ENCODE data around the gene GJB6.

The GJB6 gene

DNA sequence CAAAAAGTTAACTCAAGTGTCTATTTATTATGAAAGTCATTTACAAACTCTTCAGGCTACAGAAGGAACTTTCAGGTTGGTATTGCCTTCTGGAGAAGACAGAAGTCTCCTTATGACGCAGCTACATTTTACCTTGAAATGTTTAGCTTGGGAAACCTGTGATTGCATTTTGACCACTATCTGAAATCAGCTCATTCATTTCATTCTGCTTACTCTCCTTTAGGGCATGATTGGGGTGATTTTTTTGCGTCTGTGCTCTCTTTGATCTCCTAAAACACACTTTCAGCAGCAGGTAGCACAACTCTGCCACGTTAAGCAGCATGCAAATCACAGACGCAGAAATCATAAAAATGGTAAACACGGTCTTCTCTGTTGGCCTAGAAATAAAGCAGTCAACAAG lies 9.6 kb downstream of the GJB6 start:
- DNase-seq: no peak

DNA sequence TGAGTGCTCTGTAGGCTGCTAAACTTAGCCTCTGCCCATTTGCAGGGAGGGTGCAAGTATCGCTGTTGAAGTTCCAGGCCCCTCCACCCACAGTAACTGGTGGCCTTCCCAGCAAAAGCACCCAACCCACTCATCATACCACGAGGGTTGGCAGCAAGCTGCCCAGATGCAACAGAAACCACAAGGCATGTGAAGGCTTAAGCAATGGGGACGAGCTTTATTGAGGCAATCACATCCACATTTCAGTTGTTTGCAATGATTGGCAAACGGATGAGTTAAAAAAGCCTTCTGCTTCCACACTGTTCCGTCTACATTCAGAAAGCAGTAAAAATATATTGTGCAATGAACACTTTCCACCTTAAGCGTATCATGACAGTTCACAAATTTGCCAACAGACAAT lies 10.3 kb downstream of the GJB6 start:
- DNase-seq: no peak

DNA sequence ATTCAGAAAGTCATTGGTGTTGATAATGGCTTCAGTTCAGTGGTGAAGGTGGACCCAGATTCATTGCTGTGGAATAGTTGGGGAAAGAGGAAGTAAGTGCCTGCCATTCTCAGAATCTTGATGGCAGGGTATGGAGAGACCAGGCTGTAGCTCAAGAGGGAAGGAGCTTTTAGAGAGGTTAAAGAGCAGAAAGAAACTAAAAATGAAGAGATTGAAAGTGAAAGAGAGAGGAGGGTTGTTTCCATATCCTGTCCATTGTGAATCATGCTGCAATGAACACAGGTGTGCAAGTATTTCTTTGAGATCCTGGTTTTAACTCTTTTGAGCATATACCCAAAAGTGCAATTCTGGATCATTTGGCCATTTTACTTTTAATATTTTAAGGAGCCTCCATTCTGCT lies 12.5 kb downstream of the GJB6 start:
- DNase-seq: no peak

DNA sequence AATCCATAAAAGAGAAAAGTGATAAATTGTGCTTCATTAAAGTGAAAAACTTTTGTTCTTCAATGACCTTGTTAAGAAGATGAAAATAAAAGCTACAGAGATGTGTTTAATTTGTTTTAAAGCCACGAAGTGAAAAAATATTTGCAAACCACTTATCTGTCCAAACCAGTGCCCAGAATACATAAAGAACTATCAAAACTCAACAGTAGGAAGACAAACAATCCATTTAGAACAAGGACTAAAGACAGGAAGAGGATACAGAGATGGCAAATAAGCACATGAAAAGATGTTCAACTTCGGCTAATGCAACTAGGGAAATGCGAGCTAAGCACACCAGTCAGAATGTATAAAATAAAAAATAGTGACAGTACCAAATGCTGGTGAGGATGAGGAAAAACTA lies 15.0 kb downstream of the GJB6 start:
- DNase-seq: no peak

DNA sequence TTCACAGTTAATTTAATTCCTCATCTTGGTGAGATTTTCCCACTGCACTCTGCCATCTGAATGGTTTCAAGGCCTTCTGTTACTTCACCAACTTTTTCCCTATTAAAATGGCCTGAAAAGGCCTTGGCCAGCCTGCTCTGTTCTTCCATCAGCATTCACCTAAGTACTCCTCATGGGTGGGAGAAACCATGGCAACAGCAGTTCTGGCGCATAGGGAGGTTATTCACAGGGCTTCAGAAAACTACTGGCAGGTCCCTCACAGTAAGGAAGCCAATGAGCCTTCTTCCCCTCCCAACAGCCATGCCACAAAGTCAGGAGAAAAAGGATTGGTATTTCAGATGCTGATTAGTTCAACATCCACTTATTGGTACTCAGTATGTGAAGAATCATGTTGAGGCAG lies 22.2 kb downstream of the GJB6 start:
- no peak for DNase-seq

DNA sequence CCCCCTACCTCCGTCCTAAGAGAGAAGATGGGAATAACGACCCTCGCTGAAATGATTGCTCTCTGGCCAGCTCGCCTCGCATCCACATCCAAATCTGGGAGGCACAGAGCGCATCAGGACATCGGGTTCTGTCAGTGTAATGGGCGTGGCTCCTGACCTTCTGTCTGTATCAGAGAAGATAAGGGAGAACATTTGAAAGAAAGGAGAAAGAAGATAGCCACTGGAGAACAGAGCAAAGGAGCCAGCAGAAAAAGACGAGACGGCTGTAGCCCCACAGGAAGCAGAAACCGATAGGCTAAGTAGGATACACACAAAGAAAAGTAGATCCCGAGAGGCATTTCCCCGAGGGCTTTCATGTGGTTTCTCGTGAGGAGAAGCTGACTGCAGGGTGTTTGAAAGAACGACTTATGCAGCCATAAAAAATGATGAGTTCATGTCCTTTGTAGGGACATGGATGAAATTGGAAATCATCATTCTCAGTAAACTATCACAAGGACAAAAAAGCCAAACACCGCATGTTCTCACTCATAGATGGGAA lies 25.4 kb downstream of the GJB6 start:
- no peak for DNase-seq

DNA sequence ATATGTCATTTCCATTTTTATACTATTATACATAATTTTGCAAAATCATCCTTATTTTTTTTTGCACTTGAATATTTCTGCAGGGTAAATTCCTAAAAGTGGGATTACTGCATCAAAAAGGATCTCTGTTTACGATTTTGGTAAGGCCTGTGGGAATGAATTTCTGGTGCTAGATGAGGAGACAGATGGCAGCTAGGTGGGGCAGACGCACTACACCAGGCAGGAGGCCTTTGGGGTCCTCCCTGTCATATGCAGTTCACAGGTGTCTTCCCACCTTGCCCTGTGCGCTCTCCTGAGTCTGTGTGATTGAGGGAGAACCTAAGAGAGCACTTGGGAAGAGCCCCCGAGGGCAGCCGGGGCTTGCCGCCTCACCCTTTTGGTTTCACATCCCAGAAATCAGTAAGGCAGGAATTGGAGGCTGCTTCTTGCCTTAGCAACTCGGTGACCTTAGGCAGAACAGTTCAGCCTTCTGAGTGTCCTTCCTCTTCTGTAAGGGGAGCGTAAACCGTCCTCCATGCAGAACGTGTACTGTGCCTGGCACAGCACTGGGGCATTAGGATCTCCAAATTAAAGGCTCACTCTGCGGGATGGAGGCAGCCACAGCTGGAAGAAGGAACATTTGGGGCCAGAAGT lies 25.9 kb downstream of the GJB6 start:
- no peak for DNase-seq

DNA sequence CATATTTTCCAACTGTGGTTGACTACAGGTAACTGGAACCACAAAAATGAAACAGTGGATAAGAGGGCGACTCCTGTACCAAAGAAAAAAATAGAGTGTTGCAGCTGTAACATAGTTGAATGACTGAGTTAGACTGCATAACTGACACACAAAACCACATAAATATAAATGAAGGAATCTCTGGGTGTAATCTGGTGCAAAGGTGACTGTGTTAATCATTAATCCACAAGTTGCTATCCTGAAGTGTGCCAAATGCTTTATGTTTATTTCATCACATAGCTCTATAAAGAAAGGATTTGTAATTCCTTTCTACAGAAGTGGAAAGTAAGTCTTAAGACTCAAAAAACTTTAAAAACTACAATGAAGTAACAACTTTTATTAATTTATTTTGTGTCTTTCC lies 33.3 kb downstream of the GJB6 start:
- DNase-seq: no peak

DNA sequence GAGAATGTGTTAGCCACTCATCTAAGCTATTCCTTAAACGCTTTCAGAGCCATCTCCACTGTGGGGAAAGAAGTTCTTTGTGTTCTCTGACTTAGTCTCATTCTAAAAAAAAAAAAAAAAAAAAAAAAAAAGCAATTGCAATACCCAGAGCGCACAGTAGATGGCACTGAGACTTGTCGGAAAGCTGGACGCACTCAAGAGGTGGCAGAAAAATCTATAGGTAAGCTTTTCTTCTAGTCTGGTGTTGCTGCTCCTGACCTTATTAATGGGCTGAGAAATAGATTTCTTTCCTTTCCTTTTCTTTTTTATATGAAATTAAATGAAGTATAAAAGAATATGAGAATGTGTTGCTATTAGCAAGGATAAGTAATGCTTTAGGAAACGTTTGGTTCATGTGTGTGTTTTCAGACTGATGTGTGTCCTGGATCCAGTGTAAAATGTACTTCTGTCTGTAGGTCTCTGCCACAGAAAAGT lies 34.7 kb downstream of the GJB6 start:
- no peak for DNase-seq

DNA sequence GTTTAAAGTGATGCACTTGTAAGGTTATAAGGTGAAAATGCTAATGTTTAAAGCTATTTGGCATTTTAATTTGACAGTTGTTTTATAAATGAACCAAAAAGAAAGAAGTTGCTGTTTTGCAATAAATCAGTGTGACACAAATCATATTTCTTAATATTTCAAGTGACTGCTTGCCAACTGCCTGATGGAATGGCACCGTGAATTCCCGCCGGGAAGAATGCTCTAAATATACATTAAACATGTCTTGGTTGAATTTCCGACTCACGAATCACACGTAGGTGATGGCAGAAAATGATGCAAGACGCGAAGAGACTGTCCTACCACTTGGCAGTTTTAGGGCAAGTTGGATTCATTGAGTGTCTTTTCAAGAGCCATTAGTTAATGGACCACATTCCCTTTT lies 36.3 kb downstream of the GJB6 start:
- no peak for DNase-seq

DNA sequence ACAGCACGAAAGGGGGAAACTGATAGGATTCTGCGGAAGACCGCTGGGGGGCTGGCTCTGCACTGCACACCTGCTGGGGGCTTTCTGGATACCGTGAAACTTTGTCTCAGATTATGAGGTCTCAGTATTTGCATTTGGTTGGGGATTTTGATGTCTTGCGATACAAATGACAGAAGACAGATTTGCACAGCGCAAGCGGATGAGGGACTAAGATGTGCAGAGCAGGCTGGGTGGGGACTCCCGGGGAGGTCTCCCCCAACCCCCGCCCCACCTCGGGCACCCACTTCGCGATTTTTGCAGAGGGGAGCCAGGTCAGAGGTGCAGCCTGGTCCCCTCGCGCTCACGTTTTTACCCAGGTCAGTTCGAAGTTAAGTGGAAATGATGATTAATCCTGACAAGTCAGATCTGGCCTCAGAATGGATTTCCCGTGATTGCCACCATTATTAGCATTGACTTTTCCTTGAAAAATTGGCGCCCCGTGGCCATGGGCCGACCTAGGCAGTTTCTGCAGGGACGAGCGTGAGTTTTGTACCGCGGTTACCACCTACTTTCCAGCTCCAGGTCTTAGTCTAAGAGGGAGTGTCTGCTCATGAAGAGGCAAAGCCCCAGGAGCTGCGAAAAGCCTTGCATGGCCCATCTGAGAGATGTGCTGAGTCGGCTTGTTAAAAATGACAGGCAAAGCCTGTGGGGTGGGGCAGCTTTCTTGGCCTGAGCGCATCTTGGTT lies 38.0 kb downstream of the GJB6 start:
- no peak for DNase-seq

DNA sequence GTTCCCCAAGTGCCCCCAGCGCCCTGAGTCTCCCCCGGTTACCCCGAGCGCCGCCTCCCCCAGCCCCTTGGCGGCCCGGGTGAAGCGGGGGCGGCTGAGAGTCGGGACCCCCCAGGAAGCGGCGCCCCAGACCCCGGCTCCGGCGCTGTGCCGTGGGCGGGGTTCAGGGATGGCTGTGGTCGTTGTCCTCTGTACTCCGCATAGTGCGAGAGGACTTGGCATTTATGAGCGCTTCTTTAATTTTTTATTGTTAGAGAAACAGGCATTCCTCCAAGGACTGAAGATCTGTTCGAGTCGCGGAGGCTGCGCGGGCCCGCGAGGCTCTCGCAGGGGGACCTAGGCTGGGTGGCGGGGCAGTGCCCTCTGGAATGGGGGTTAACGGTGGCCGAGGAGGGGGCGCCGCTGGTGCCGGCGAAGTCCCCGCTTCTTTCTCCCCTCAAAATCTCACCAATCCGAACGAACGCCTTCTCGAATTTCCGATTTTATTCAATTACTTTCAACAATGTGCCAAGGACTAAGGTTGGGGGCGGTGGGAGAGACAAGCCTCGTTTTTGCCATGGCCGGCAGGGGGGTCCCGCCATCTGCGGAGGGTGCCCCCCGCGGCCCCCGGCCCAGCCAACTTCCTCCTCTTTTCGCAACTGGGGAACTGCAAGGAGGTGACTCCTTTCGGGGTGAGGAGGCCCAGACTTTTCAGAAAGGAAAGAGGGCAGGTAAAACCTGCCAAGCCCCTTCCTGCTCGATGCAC lies 38.8 kb downstream of the GJB6 start:
- no peak for DNase-seq

DNA sequence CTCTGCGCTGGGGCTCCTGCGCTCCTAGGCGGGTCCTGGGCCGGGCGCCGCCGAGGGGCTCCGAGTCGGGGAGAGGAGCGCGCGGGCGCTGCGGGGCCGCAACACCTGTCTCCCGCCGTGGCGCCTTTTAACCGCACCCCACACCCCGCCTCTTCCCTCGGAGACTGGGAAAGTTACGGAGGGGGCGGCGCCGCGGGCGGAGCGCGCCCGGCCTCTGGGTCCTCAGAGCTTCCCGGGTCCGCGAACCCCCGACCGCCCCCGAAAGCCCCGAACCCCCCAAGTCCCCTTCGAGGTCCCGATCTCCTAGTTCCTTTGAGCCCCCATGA lies 39.3 kb downstream of the GJB6 start, which contains the start of gene GJB2:
Gene GJB2 (minus strand): TSS at position 103 of the 326 bp plus-strand sequence. CDS start 3,357 bp downstream, outside the sequence.
- DNase-seq: no peak

DNA sequence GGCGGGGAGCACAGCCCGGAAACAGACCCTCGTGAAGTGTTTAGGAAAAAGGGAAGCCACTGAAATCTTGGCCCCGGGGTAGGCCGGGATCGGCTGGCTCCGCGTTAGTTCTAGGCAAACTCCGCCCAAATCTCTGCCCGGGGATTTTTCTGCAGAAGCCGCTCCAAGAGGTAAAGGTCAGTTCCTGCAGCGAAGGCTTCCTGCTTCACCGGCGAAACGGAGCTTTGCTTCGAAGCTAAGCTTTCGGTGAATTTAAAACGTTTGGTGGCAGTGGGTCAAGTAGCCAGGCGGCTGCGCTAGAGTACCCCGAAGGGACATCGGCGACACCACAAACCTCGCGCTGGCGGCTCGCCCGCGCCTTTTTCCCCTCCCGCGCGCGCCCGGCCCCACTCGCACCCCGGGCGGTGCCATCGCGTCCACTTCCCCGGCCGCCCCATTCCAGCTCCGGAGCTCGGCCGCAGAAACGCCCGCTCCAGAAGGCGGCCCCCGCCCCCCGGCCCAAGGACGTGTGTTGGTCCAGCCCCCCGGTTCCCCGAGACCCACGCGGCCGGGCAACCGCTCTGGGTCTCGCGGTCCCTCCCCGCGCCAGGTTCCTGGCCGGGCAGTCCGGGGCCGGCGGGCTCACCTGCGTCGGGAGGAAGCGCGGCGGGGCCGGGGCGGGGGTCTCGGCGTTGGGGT lies 39.8 kb downstream of the GJB6 start:
- no peak for DNase-seq

DNA sequence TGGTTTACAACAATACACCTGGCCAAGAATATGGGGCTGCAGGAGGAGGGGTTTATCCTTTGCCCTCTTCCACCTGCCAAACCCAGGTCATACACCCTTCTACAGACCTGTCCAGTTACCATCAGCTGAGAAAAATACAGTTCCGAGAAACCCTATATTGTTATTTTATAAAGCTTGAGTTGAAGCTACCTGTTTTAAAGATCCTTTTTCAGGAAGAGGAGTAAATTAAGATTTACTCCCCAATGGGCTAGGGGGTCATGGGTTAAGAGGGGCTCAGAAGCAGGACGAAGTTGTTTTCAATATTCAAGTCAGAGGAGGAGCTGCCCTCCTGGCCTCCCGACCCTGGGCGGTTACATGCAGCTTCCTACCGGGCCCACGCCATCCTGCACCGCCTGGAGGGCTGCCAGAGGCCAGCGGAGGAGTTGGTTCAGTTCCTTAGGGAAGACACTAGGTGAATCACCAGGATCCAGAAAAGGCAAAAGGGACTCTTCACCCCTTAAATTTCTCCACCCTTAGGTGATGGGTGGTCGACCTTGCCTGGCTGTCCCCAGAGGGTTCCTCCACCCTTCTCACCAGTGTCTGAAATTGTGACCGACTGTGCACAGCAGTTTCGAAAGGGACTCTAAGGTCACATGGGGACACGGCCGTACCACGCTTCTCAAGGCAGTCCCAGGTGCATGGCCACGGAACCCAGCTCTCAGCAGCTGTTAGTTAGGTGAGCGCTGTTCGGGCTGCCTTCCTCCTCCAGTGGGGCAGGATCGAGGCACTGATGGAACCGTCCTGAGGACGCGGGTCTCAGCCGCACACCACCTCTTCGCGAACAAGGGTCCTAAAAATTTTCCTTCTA lies 40.6 kb downstream of the GJB6 start:
- no peak for DNase-seq

DNA sequence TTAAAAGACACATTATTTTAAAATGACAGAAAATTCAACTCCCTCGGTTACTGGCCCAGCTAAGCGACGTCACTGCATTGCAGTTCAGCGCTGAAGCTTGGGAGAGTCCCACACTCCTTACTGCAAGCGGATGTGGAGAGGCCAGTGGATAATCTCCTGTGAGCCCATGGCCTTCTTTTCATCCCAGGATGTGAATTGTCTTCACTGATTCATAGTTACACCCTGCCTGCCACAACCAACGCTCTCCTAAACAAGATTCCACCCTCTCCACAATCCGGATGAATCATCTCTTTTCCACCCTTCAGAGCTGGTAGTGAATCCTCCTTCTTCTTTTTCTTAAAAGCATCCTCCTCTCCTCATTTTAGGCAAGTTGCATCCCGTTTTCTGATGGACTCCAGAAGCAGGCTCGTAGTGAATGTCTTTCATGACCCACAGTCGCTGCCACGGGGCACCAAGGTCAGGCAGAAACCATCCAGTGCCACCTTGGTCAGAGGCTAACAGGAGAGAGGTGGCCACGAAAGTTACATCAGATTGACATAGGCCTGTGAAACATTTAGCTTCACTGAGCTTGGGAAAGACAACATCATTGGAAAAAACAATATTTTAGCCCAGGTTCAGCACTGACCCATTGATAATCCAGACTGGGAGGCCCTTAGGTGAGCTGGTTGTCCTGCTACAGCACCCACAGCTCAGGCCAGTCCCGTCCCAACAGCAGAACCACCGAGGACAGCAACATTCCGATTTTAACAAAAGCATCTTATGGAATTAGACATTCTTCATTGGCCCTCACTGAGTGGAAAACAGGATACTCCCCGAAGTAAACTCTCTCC lies 41.4 kb downstream of the GJB6 start:
- no peak for DNase-seq

DNA sequence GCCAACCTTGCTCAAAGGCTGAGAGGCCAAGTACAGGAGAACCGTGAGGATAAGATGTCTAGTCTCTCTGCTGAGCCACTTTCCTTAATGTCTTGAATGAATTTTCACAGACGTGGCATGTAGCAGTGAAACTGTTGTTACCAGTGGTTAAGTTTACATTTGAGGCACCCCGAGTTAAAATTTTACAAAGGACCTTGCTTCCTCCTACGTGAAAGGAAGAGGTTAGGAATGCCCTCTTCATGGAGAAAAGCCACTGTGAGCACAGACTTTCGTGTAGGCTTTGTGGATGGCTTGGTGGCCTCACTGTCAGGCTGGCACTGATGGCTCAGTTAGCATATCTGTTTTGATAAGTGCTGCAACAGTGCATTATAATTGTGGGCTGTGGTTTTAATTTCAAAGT lies 42.0 kb downstream of the GJB6 start:
- no peak for DNase-seq

DNA sequence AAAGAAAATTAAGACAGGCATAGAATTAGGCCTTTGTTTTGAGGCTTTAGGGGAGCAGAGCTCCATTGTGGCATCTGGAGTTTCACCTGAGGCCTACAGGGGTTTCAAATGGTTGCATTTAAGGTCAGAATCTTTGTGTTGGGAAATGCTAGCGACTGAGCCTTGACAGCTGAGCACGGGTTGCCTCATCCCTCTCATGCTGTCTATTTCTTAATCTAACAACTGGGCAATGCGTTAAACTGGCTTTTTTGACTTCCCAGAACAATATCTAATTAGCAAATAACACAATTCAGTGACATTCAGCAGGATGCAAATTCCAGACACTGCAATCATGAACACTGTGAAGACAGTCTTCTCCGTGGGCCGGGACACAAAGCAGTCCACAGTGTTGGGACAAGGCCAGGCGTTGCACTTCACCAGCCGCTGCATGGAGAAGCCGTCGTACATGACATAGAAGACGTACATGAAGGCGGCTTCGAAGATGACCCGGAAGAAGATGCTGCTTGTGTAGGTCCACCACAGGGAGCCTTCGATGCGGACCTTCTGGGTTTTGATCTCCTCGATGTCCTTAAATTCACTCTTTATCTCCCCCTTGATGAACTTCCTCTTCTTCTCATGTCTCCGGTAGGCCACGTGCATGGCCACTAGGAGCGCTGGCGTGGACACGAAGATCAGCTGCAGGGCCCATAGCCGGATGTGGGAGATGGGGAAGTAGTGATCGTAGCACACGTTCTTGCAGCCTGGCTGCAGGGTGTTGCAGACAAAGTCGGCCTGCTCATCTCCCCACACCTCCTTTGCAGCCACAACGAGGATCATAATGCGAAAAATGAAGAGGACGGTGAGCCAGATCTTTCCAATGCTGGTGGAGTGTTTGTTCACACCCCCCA lies 43.2 kb downstream of the GJB6 start:
- no peak for DNase-seq

DNA sequence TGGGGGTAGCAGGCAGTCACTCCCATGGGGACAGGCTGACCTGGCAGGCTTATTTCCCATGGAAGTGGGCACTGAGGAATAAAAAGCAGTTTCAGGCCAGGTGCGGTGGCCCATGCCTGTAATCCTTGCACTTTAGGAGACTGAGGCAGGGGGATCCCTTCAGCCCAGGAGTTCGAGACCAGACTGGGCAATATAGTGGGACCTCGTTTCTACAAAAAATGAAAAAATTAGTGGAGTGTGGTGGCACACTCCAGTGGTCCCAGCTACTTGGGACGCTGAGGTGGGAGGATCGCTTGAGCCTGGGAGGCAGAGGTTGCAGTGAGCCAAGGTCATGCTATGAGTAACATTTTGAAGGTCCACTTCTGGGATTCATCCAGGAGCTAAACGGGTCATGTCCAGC lies 45.3 kb downstream of the GJB6 start:
- DNase-seq: no peak

DNA sequence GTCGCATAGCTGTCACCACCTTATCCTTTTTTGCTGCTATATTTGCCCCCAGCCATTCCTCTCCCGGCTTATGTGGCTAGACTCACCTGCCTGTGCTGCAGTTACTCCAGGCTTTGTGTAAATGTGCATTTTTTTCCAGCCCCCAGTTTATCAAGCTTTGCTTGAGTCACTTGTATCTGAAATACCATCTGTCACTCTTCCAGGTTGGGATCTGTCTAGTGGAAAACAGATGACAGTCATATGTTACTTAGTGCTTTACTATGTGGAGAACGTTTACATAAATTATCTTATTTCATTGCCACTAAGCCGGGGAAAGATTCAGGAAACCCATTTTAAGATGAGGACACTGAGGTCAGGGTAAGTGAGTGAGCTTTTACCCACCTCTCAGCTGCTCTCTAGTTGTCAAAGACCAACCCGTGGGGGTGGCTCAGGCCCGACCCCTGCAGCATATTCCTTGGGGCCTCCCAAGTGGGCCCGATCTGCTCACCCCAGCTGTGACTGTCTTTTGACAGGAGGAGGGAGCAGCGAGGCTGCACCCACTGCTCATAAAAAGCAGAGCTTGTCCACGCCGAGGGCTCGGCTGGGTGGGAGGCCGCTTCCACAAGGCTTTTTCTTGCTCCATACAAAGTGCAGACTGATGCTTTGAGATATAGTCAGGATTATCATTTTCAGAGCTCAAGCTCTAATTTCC lies 46.6 kb downstream of the GJB6 start:
- DNase-seq: no peak

All from activated CD8-positive, alpha-beta memory T cell treated with anti-CD3 and anti-CD28 coated beads, Interleukin-2, amount 50 U/mL, for 48 hours (primary cell).